CD8-positive, alpha-beta memory T cell (primary cell): ENCODE results near the gene LCMT1. TPM values are rescaled to one million over a fixed set of nuclear protein-coding genes. Genes with fewer than 3 reads are reported as not detected.

Experiments
- CTCF ChIA-PET: fragments of 350-600 bp; sonication (Branson Sonifier 250); formaldehyde crosslinking; loops from one replicate; lab custom pipeline; 2021; ENCODE audit warnings: antibody characterized with exemption; lab: Charles Lee
- POLR2A ChIA-PET: fragments of 350-600 bp; sonication (Branson Sonifier 250); formaldehyde crosslinking; loops from one replicate; lab custom pipeline; 2021; ENCODE audit warnings: antibody characterized with exemption; lab: Charles Lee
- DNase-seq, 5 donors: peaks; one replicate each; pipeline versions ENCODE4 v3.0.0 to v3.0.0-alpha.2; 2020 to 2022; ENCODE audit warnings: mixed read lengths in 1 of 5
- H3K27ac ChIP-seq: one replicate; pipeline ENCODE4 v1.7.0; 2013; ENCODE audit warnings: low read depth, mild to moderate bottlenecking, low read length, moderate library complexity
- H3K27me3 ChIP-seq: 2 replicates; pipeline ENCODE4 v1.7.0; 2013; ENCODE audit warnings: low read length, mild to moderate bottlenecking; ENCODE audit not compliant: insufficient read depth, poor library complexity, severe bottlenecking
- H3K36me3 ChIP-seq: 2 replicates; pipeline ENCODE4 v1.7.0; 2013; ENCODE audit warnings: mild to moderate bottlenecking, low read length, moderate library complexity; ENCODE audit not compliant: insufficient read depth
- H3K4me1 ChIP-seq: 2 replicates; pipeline ENCODE4 v1.7.0; 2013; ENCODE audit warnings: mild to moderate bottlenecking, low read length, moderate library complexity; ENCODE audit not compliant: insufficient read depth
- H3K4me3 ChIP-seq: 2 replicates; pipeline ENCODE4 v1.7.0; 2013; ENCODE audit warnings: mild to moderate bottlenecking, low read length
- H3K9me3 ChIP-seq: 2 replicates; pipeline ENCODE4 v1.7.0; 2013; ENCODE audit warnings: mild to moderate bottlenecking, low read length
- H3K27ac Mint-ChIP-seq, 8 donors: one replicate each; pipeline ENCODE4 v1.8.0; 2020 to 2021; ENCODE audit warnings: mixed read lengths in 8 of 8, mild to moderate bottlenecking in 6 of 8, inconsistent platforms in 3 of 8, moderate library complexity in 3 of 8
- H3K27me3 Mint-ChIP-seq, 2 donors: one replicate each; pipeline ENCODE4 v1.8.0; 2020 to 2021; ENCODE audit warnings: mixed read lengths in 2 of 2, mild to moderate bottlenecking in 1 of 2, moderate library complexity in 1 of 2
- H3K36me3 Mint-ChIP-seq, 3 donors: one replicate each; pipeline ENCODE4 v1.8.0; 2020 to 2021; ENCODE audit warnings: mixed read lengths in 3 of 3, inconsistent platforms in 1 of 3, mild to moderate bottlenecking in 1 of 3
- H3K4me1 Mint-ChIP-seq, 3 donors: one replicate each; pipeline ENCODE4 v1.8.0; 2020 to 2021; ENCODE audit warnings: mixed read lengths in 3 of 3, inconsistent platforms in 1 of 3, mild to moderate bottlenecking in 1 of 3
- H3K4me3 Mint-ChIP-seq, 7 donors: one replicate each; pipeline ENCODE4 v1.8.0; 2020 to 2021; ENCODE audit warnings: mixed read lengths in 7 of 7, mild to moderate bottlenecking in 6 of 7, moderate library complexity in 4 of 7, inconsistent platforms in 2 of 7
- H3K9me3 Mint-ChIP-seq, 5 donors: one replicate each; pipeline ENCODE4 v1.8.0; 2020 to 2022; ENCODE audit warnings: mixed read lengths in 5 of 5, mild to moderate bottlenecking in 3 of 5, moderate library complexity in 2 of 5, inconsistent platforms in 1 of 5
- polyA plus RNA-seq: library from polyadenylated mRNA; unstranded; fragments of 300-500 nt; fragmentation: Illumina TruSeq; gene quantifications from one replicate; pipeline ENCODE4 v1.2.3, GENCODE V29; 2021
- total RNA-seq, 2 experiments: library from RNA; stranded (reverse); gene quantifications; one replicate each; pipeline ENCODE4 v1.2.3, GENCODE V29; 2021

Gene LCMT1
- total and polyA plus RNA-seq, 3 experiments from 2014 or later = 43.6 to 54.3 (median 43.8) TPM

GRCh38 chr16:25134166-25134700 lies 22.7 kb downstream of the LCMT1 start:
- no peaks in the 10 kb centered on the region for H3K9me3 Mint-ChIP-seq
- no peak for DNase-seq
- peaks cover 31% of the 10 kb centered on the region for H3K36me3 ChIP-seq
- H3K4me1 Mint-ChIP-seq = no peaks in the 10 kb centered on the region
- no peak overlapping the region for H3K4me3 Mint-ChIP-seq
- H3K27ac Mint-ChIP-seq = no peak overlapping the region
- no peaks in the 10 kb centered on the region for H3K9me3 ChIP-seq
- CTCF ChIA-PET = no interaction called here
- POLR2A ChIA-PET = no interaction called here
- peaks cover 4 to 86% (median 18%) of the 10 kb centered on the region in 3 donors for H3K36me3 Mint-ChIP-seq
- no peaks in the 10 kb centered on the region for H3K27me3 Mint-ChIP-seq
- H3K27me3 ChIP-seq = no peaks in the 10 kb centered on the region
- no peak overlapping the region for H3K4me3 ChIP-seq
- H3K27ac ChIP-seq = no peak overlapping the region
- H3K4me1 ChIP-seq = no peaks in the 10 kb centered on the region

GRCh38 chr16:25135254-25135878 lies 23.8 kb downstream of the LCMT1 start:
- no peaks in the 10 kb centered on the region for H3K27me3 ChIP-seq
- H3K4me3 Mint-ChIP-seq = no peak overlapping the region
- POLR2A ChIA-PET = no interaction called here
- peaks cover 29% of the 10 kb centered on the region for H3K36me3 ChIP-seq
- no peaks in the 10 kb centered on the region for H3K9me3 ChIP-seq
- peak overlapping the region in 1 of 8 donors; percentile 29 for H3K27ac Mint-ChIP-seq
- H3K4me1 Mint-ChIP-seq = no peaks in the 10 kb centered on the region
- CTCF ChIA-PET = no interaction called here
- H3K4me3 ChIP-seq = no peak overlapping the region
- H3K27me3 Mint-ChIP-seq = no peaks in the 10 kb centered on the region
- peaks cover 4 to 87% (median 23%) of the 10 kb centered on the region in 3 donors for H3K36me3 Mint-ChIP-seq
- H3K9me3 Mint-ChIP-seq = no peaks in the 10 kb centered on the region
- no peak overlapping the region for H3K27ac ChIP-seq
- no peaks in the 10 kb centered on the region for H3K4me1 ChIP-seq
- DNase-seq = no peak

- POLR2A ChIA-PET = no interaction called here
- Histone ChIP-seq H3K27me3 (no peaks in the 10 kb centered on the region), H3K9me3 (no peaks in the 10 kb centered on the region), H3K4me3 (no peak overlapping the region), H3K4me1 (no peaks in the 10 kb centered on the region), H3K36me3 (peaks cover 26% of the 10 kb centered on the region), H3K27ac (no peak overlapping the region)
- DNase-seq = no peak
- Mint-ChIP-seq H3K27ac (no peak overlapping the region), H3K36me3 (peaks cover 4 to 85% (median 26%) of the 10 kb centered on the region in 3 donors), H3K27me3 (no peaks in the 10 kb centered on the region), H3K9me3 (no peaks in the 10 kb centered on the region), H3K4me1 (no peaks in the 10 kb centered on the region), H3K4me3 (no peak overlapping the region)
- CTCF ChIA-PET = no interaction called here
Measured at GRCh38 chr16:25138130-25138529, 26.6 kb downstream of the LCMT1 start.

GRCh38 chr16:25140459-25140858 lies 28.9 kb downstream of the LCMT1 start:
- Mint-ChIP-seq H3K9me3 (no peaks in the 10 kb centered on the region), H3K36me3 (peaks cover 4 to 92% (median 20%) of the 10 kb centered on the region in 3 donors), H3K27me3 (no peaks in the 10 kb centered on the region), H3K27ac (peak overlapping the region in 1 of 8 donors; percentile 27), H3K4me1 (no peaks in the 10 kb centered on the region), H3K4me3 (no peak overlapping the region)
- Histone ChIP-seq H3K9me3 (no peaks in the 10 kb centered on the region), H3K4me1 (no peaks in the 10 kb centered on the region), H3K27me3 (no peaks in the 10 kb centered on the region), H3K27ac (no peak overlapping the region), H3K4me3 (no peak overlapping the region), H3K36me3 (peaks cover 31% of the 10 kb centered on the region)
- ChIA-PET CTCF (no interaction called here), POLR2A (no interaction called here)
- no peak for DNase-seq

GRCh38 chr16:25141648-25142047 lies 30.1 kb downstream of the LCMT1 start:
- no peaks in the 10 kb centered on the region for H3K9me3 Mint-ChIP-seq

GRCh38 chr16:25143928-25144327 lies 32.4 kb downstream of the LCMT1 start:
- H3K4me1 ChIP-seq = no peaks in the 10 kb centered on the region
- CTCF ChIA-PET = interaction anchor here (0.6 kb wide), 1 partner anchor 498 kb away, joined by 3 read pairs; no protein-coding TSS in a partner anchor
- H3K27me3 ChIP-seq = no peaks in the 10 kb centered on the region
- H3K27me3 Mint-ChIP-seq = no peaks in the 10 kb centered on the region
- no peak overlapping the region for H3K4me3 ChIP-seq
- peak overlapping the region in 1 of 8 donors; percentile 60 for H3K27ac Mint-ChIP-seq
- peaks cover 26% of the 10 kb centered on the region for H3K36me3 ChIP-seq
- H3K4me1 Mint-ChIP-seq = peaks cover 0 to 4% (median 0%) of the 10 kb centered on the region in 3 donors
- peaks cover 0 to 89% (median 29%) of the 10 kb centered on the region in 3 donors for H3K36me3 Mint-ChIP-seq
- no peaks in the 10 kb centered on the region for H3K9me3 Mint-ChIP-seq
- no peak for DNase-seq
- POLR2A ChIA-PET = no interaction called here
- no peak overlapping the region for H3K27ac ChIP-seq
- H3K4me3 Mint-ChIP-seq = no peak overlapping the region
- H3K9me3 ChIP-seq = no peaks in the 10 kb centered on the region

More at GRCh38 chr16:25141648-25142047, 30.1 kb downstream of the LCMT1 start:
- H3K4me1 ChIP-seq = no peaks in the 10 kb centered on the region
- H3K4me3 ChIP-seq = no peak overlapping the region
- H3K36me3 Mint-ChIP-seq = peaks cover 4 to 91% (median 23%) of the 10 kb centered on the region in 3 donors
- no peak overlapping the region for H3K27ac ChIP-seq
- no peak for DNase-seq
- CTCF ChIA-PET = interaction anchor here (1.9 kb wide), 1 partner anchor 10 kb away, joined by 4 read pairs; no protein-coding TSS in a partner anchor
- peaks cover 26% of the 10 kb centered on the region for H3K36me3 ChIP-seq
- H3K27ac Mint-ChIP-seq = no peak overlapping the region
- H3K9me3 ChIP-seq = no peaks in the 10 kb centered on the region
- POLR2A ChIA-PET = no interaction called here
- no peaks in the 10 kb centered on the region for H3K27me3 Mint-ChIP-seq
- H3K27me3 ChIP-seq = no peaks in the 10 kb centered on the region
- no peaks in the 10 kb centered on the region for H3K4me1 Mint-ChIP-seq
- H3K4me3 Mint-ChIP-seq = no peak overlapping the region

- Histone ChIP-seq H3K9me3 (no peaks in the 10 kb centered on the region), H3K4me1 (no peaks in the 10 kb centered on the region), H3K27ac (no peak overlapping the region), H3K27me3 (no peaks in the 10 kb centered on the region), H3K4me3 (no peak overlapping the region), H3K36me3 (peaks cover 7% of the 10 kb centered on the region)
- Mint-ChIP-seq H3K4me3 (no peak overlapping the region), H3K9me3 (no peaks in the 10 kb centered on the region), H3K27ac (peak overlapping the region in 1 of 8 donors; percentile 67), H3K36me3 (peaks cover 0 to 81% (median 21%) of the 10 kb centered on the region in 3 donors), H3K27me3 (no peaks in the 10 kb centered on the region), H3K4me1 (peaks cover 0 to 4% (median 0%) of the 10 kb centered on the region in 3 donors)
- no peak for DNase-seq
- POLR2A ChIA-PET = no interaction called here
- CTCF ChIA-PET = no interaction called here
Measured at GRCh38 chr16:25148568-25149215, 37.1 kb downstream of the LCMT1 start.

- Histone ChIP-seq H3K4me1 (no peaks in the 10 kb centered on the region), H3K9me3 (no peaks in the 10 kb centered on the region), H3K27ac (no peak overlapping the region), H3K36me3 (no peaks in the 10 kb centered on the region), H3K27me3 (no peaks in the 10 kb centered on the region), H3K4me3 (no peak overlapping the region)
- no peaks in the 10 kb centered on the region for H3K27me3 Mint-ChIP-seq
- POLR2A ChIA-PET = no interaction called here
- peaks cover 0 to 72% (median 24%) of the 10 kb centered on the region in 3 donors for H3K36me3 Mint-ChIP-seq
- H3K4me1 Mint-ChIP-seq = peaks cover 0 to 11% (median 3%) of the 10 kb centered on the region in 3 donors
- no peak overlapping the region for H3K4me3 Mint-ChIP-seq
- H3K27ac Mint-ChIP-seq = no peak overlapping the region
- DNase-seq = no peak
- H3K9me3 Mint-ChIP-seq = no peaks in the 10 kb centered on the region
- CTCF ChIA-PET = interaction anchor here (1.4 kb wide), 1 partner anchor 10 kb away, joined by 4 read pairs; no protein-coding TSS in a partner anchor
Measured at GRCh38 chr16:25151996-25152395, 40.5 kb downstream of the LCMT1 start.
